Ovary (tissue), 3 donors: ENCODE data around the gene SLC12A6.

Experiments used
- POLR2A ChIP-seq: fragments of 450-650 bp; IDR thresholded peaks from one replicate; pipeline ENCODE4 v1.6.1; 2017; ENCODE audit warnings: antibody characterized with exemption, mild to moderate bottlenecking, moderate library complexity
- TF ChIP-seq, protein P1 (sequence below), 3 donors: fragments of 450-650 bp in 2 of 3; fragments of 200-600 bp in 1 of 3; IDR thresholded peaks; one replicate each; pipeline versions ENCODE4 v1.5.1 to v1.8.0; 2016 to 2022; ENCODE audit warnings: antibody characterized with exemption in 3 of 3, mild to moderate bottlenecking in 1 of 3
- donor health status: DM: no; HTN: no; CAD: no.

DNA sequence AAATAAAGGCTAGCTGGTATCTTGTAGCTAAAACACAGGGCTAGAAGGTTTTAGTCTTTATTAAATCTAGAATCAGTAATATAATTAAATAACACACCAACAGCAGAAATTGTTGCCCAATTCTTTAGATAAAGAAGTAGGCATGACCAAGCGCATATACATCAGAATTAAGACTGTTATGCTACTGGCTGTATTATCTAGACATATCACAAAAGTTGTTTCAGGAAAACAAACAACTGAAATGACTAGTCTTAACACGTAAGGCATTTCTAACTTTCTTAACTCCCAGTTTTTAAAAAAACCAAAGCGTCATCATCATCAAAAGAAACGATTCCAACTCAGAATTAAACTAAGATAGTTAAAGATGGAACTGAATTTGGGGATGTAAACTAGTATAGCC is 57.4 kb downstream of the SLC12A6 start:
- TF ChIP-seq POLR2A, result no peak
- TF ChIP-seq, protein P1, sequence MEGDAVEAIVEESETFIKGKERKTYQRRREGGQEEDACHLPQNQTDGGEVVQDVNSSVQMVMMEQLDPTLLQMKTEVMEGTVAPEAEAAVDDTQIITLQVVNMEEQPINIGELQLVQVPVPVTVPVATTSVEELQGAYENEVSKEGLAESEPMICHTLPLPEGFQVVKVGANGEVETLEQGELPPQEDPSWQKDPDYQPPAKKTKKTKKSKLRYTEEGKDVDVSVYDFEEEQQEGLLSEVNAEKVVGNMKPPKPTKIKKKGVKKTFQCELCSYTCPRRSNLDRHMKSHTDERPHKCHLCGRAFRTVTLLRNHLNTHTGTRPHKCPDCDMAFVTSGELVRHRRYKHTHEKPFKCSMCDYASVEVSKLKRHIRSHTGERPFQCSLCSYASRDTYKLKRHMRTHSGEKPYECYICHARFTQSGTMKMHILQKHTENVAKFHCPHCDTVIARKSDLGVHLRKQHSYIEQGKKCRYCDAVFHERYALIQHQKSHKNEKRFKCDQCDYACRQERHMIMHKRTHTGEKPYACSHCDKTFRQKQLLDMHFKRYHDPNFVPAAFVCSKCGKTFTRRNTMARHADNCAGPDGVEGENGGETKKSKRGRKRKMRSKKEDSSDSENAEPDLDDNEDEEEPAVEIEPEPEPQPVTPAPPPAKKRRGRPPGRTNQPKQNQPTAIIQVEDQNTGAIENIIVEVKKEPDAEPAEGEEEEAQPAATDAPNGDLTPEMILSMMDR (IDR thresholded peaks at IDR 0.05), result no peak
